Iris pigment epithelial cell (primary cell): ENCODE measurements around the gene GABRA6.
"Not testable (repeated sequence)": the region's sequence is repeated elsewhere in the genome, so short reads cannot be mapped to it uniquely, and the experiment has no call there.

Experiments used
- DNase-seq: peaks from one replicate; pipeline ENCODE4 v3.0.0-alpha.2; 2011; ENCODE audit warnings: low read depth

The GABRA6 gene

GRCh38 chr5:161685461-161685860 is at the start of gene GABRA6:
Gene GABRA6, plus strand, starts transcription at chr5:161685721. Its CDS starts 269 bp downstream, at chr5:161685990.
- no peak for DNase-seq

- no peak for DNase-seq
Measured at GRCh38 chr5:161637591-161637990, 47.9 kb upstream of the GABRA6 start.

- no peak for DNase-seq
Measured at GRCh38 chr5:161641444-161641843, 44.1 kb upstream of the GABRA6 start.

GRCh38 chr5:161645264-161645663 is 40.3 kb upstream of the GABRA6 start:
- DNase-seq: no peak

GRCh38 chr5:161651926-161652325 is 33.6 kb upstream of the GABRA6 start:
- not testable (repeated sequence) for DNase-seq

- no peak for DNase-seq
Measured at GRCh38 chr5:161660806-161661205, 24.7 kb upstream of the GABRA6 start.

GRCh38 chr5:161663431-161663830 is 22.1 kb upstream of the GABRA6 start:
- no peak for DNase-seq

- DNase-seq: no peak
Measured at GRCh38 chr5:161676103-161676502, 9.4 kb upstream of the GABRA6 start.

GRCh38 chr5:161686149-161686548 is 628 bp downstream of the GABRA6 start:
- no peak for DNase-seq

- DNase-seq: no peak
Measured at GRCh38 chr5:161686881-161687280, 1.4 kb downstream of the GABRA6 start.

- no peak for DNase-seq
Measured at GRCh38 chr5:161687316-161687715, 1.8 kb downstream of the GABRA6 start.

GRCh38 chr5:161691911-161692310 is 6.4 kb downstream of the GABRA6 start:
- DNase-seq: no peak

- DNase-seq: no peak
Measured at GRCh38 chr5:161697001-161697400, 11.5 kb downstream of the GABRA6 start.

GRCh38 chr5:161700065-161700464 is 14.5 kb downstream of the GABRA6 start:
- DNase-seq: no peak

GRCh38 chr5:161703528-161703927 is 18.0 kb downstream of the GABRA6 start:
- DNase-seq: no peak

- no peak for DNase-seq
Measured at GRCh38 chr5:161707382-161707781, 21.9 kb downstream of the GABRA6 start.

GRCh38 chr5:161709239-161709638 is 23.7 kb downstream of the GABRA6 start:
- no peak for DNase-seq

- no peak for DNase-seq
Measured at GRCh38 chr5:161713042-161713441, 27.5 kb downstream of the GABRA6 start.

- DNase-seq: no peak
Measured at GRCh38 chr5:161719157-161719556, 33.6 kb downstream of the GABRA6 start.

GRCh38 chr5:161720460-161720859 is 34.9 kb downstream of the GABRA6 start:
- DNase-seq: no peak

GRCh38 chr5:161734741-161735140 is 49.2 kb downstream of the GABRA6 start:
- no peak for DNase-seq

- DNase-seq: no peak
Measured at GRCh38 chr5:161740433-161740832, 54.9 kb downstream of the GABRA6 start.

- DNase-seq: no peak
Measured at GRCh38 chr5:161744276-161744675, 58.8 kb downstream of the GABRA6 start.

- no peak for DNase-seq
Measured at GRCh38 chr5:161745392-161745791, 59.9 kb downstream of the GABRA6 start.

- no peak for DNase-seq
Measured at GRCh38 chr5:161751265-161751664, 65.7 kb downstream of the GABRA6 start.
